Left lung (tissue), 10 donors: ENCODE measurements around the gene NDUFB5. TPM values are rescaled to one million over a fixed set of nuclear protein-coding genes. Genes with fewer than 3 reads are reported as not detected.

Experiments used
- ATAC-seq: fragments of 200-7000 bp; cut with Tn5 transposase; one replicate; pipeline ENCODE4 v1.9.1; 2020; ENCODE audit warnings: moderate library complexity
- DNase-seq, 4 donors: peaks; one replicate each; pipeline ENCODE4 v3.0.0-alpha.2; 2013 to 2020
- H3K27ac ChIP-seq, 2 donors: fragments of 200-600 bp; sonication (generic) in 1 of 2; one replicate each; pipeline versions ENCODE4 v1.5.0 to v1.8.0; 2020 to 2021
- H3K27me3 ChIP-seq, 2 donors: fragments of 200-600 bp; sonication (generic) in 1 of 2; one replicate each; pipeline versions ENCODE4 v1.5.0 to v1.8.0; 2020 to 2021
- H3K36me3 ChIP-seq, 2 donors: fragments of 200-600 bp; sonication (generic) in 1 of 2; one replicate each; pipeline versions ENCODE4 v1.5.0 to v1.8.0; 2020 to 2021
- H3K4me1 ChIP-seq, 2 donors: fragments of 200-600 bp; one replicate each; pipeline ENCODE4 v1.8.0; 2021
- H3K4me3 ChIP-seq, 2 donors: fragments of 200-600 bp; sonication (generic) in 1 of 2; one replicate each; pipeline versions ENCODE4 v1.5.0 to v1.8.0; 2020 to 2021; ENCODE audit warnings: mild to moderate bottlenecking in 1 of 2
- H3K9me3 ChIP-seq, 2 donors: fragments of 200-600 bp; sonication (generic) in 1 of 2; one replicate each; pipeline versions ENCODE4 v1.5.0 to v1.8.0; 2020 to 2021
- intact Hi-C, 2 donors: fragments of 100-400 bp; cut with DNase I; formaldehyde crosslinking; loops; one replicate each; pipeline versions ENCODE4 v1.11.2 to v1.14.2; 2022
- polyA plus RNA-seq, 6 donors: library from polyadenylated mRNA; unstranded; fragments of 120-200 nt; gene quantifications; one replicate each; pipeline ENCODE4 v1.2.1, GENCODE V29; 2013; ENCODE audit not compliant: insufficient read length in 6 of 6
- total RNA-seq, 2 donors: library from RNA; stranded (reverse); fragmentation: NEBNext Ultra II Directional; extraction: Animal tissue kit (Norgen Biotek cat#: 25700); gene quantifications; one replicate each; pipeline ENCODE4 v1.2.1, GENCODE V29; 2021
- TF ChIP-seq, protein P1 (sequence below), 2 donors: fragments of 200-600 bp; sonication (generic) in 1 of 2; IDR thresholded peaks; one replicate each; pipeline versions ENCODE4 v1.5.0 to v1.8.0; 2021; ENCODE audit warnings: antibody characterized with exemption in 2 of 2
- donor health status: DM: no; HTN: yes; CAD: no.
- donor health status: DM: no; HTN: no; CAD: no.

NDUFB5 gene
- total and polyA plus RNA-seq, 8 donors: 79.1 to 150 (median 133) TPM

DNA sequence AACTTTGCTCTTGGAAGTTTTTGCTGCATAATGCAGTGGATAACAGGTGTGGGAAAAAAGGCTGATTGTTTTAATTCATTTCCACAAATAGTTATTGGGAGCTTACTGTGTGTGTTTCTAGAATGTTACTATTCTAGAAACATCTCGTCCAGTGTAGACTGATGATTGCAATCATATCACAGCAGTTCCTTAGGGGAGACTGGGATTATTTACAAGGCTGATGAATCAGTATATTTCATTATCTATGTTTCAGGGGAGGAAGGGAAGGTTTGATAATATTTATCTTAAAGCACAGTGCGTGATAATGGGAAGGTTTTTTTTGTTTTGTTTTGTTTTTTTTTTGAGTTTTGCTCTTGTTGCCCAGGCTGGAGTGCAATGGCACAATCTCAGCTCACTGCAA is 50.6 kb downstream of the NDUFB5 start:
- ATAC-seq (no peak), DNase-seq (no peak)
- intact Hi-C loops: no loop called here
- Histone ChIP-seq H3K4me1 (peaks cover 0 to 14% of the 10 kb centered on the region in 2 donors), H3K9me3 (no peaks in the 10 kb centered on the region), H3K36me3 (no peaks in the 10 kb centered on the region), H3K27me3 (peaks cover 0 to 25% of the 10 kb centered on the region in 2 donors), H3K4me3 (no peak overlapping the region), H3K27ac (no peak overlapping the region)
- TF ChIP-seq, protein P1, sequence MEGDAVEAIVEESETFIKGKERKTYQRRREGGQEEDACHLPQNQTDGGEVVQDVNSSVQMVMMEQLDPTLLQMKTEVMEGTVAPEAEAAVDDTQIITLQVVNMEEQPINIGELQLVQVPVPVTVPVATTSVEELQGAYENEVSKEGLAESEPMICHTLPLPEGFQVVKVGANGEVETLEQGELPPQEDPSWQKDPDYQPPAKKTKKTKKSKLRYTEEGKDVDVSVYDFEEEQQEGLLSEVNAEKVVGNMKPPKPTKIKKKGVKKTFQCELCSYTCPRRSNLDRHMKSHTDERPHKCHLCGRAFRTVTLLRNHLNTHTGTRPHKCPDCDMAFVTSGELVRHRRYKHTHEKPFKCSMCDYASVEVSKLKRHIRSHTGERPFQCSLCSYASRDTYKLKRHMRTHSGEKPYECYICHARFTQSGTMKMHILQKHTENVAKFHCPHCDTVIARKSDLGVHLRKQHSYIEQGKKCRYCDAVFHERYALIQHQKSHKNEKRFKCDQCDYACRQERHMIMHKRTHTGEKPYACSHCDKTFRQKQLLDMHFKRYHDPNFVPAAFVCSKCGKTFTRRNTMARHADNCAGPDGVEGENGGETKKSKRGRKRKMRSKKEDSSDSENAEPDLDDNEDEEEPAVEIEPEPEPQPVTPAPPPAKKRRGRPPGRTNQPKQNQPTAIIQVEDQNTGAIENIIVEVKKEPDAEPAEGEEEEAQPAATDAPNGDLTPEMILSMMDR (IDR thresholded peaks at IDR 0.05): no peak

DNA sequence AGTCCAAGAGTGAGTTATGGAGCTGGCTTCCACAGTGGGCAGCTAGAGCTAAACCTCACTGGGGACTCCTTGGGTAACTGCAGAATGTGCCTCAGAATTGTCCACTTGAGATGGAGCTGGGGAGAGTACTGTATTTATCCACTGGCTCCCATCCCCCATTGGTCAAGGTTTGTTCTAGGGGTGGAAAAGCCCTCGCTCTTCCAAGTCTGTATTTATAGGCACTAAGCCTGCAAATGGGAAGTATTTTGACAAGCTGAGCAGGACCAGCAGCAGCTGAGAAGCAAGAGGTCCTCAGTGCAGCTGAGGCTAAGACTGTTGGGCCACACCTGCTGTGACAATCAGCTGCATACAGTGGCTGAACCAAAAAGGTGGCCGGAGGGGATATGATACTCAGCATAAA is 54.0 kb downstream of the NDUFB5 start:
- TF ChIP-seq, protein P1 (IDR thresholded peaks at IDR 0.05): no peak
- H3K27me3 ChIP-seq: peaks cover 0 to 7% of the 10 kb centered on the region in 2 donors
- H3K36me3 ChIP-seq: no peaks in the 10 kb centered on the region
- intact Hi-C loops: no loop called here
- H3K9me3 ChIP-seq: no peaks in the 10 kb centered on the region
- DNase-seq: no peak
- peaks cover 0 to 14% of the 10 kb centered on the region in 2 donors for H3K4me1 ChIP-seq
- no peak overlapping the region for H3K27ac ChIP-seq
- ATAC-seq: no peak
- no peak overlapping the region for H3K4me3 ChIP-seq

DNA sequence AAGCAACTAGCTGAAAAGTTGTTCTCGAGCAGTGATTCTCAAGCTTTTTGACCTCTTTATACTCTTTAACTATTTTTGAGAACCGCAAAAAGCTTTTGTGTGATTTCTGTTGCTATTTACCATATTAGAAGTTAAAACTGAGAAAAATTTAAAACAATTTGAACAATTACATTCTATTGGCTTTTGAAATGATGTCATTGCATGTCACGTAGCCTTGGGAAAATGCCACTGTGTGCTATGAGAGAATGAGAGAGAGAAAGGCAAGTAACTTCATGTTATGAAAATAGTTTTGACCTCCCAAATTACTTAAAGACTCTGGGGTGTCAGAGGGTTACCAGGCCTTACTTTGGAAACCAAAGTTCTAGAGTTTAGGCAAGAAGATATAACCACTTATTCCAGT is 56.3 kb downstream of the NDUFB5 start:
- TF ChIP-seq, protein P1 (IDR thresholded peaks at IDR 0.05): no peak
- intact Hi-C loops: no loop called here
- no peak overlapping the region for H3K27ac ChIP-seq
- DNase-seq (no peak), ATAC-seq (no peak)
- H3K4me3 ChIP-seq: no peak overlapping the region
- H3K9me3 ChIP-seq: no peaks in the 10 kb centered on the region
- H3K27me3 ChIP-seq: no peaks in the 10 kb centered on the region
- peaks cover 0 to 3% of the 10 kb centered on the region in 2 donors for H3K4me1 ChIP-seq
- no peaks in the 10 kb centered on the region for H3K36me3 ChIP-seq

DNA sequence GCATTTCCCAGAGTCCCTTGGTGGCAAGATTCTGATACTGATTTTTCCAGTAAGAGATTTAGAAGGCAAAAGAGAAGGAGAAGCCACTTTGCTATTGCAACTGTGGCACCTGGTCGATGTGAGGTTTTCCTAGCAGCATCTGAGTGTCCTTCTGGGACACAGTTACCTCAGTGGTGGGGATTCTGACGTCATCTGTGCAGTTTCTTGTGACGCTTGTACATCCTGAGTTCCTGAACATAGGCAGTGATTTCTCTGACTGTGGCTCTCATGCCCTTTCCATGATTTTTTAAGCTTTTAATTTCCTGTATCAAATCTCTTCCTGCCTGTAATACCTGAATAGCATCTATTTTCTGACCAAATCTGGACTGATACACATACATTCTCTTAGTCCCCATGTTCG is 57.2 kb downstream of the NDUFB5 start:
- Histone ChIP-seq H3K27ac (no peak overlapping the region), H3K4me3 (no peak overlapping the region), H3K4me1 (peaks cover 6 to 12% of the 10 kb centered on the region in 2 donors), H3K27me3 (no peaks in the 10 kb centered on the region), H3K9me3 (no peaks in the 10 kb centered on the region), H3K36me3 (no peaks in the 10 kb centered on the region)
- intact Hi-C loops: no loop called here
- ATAC-seq (no peak), DNase-seq (no peak)
- TF ChIP-seq, protein P1 (IDR thresholded peaks at IDR 0.05): no peak

DNA sequence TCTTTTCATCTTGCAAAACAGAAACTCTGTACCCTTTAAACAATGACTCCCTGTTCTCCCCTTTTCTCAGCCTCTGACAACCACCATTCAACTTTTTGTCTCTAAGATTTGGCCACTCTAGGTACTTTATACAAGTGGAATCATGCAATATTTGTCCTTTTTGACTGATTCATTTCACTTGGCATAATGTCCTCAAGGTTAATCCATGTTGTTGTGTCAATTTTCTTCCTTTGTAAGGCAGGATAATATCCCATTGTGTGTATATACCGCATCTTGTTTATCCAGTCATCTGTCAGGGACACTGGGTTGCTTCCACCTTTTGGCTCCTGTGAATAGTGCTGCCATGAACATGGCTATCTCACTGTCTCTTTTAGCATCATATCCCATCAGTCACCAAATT is 58.5 kb downstream of the NDUFB5 start:
- no peak overlapping the region for H3K27ac ChIP-seq
- no peaks in the 10 kb centered on the region for H3K9me3 ChIP-seq
- H3K4me3 ChIP-seq: no peak overlapping the region
- intact Hi-C loops: no loop called here
- ATAC-seq: no peak
- TF ChIP-seq, protein P1 (IDR thresholded peaks at IDR 0.05): no peak
- peaks cover 7 to 14% of the 10 kb centered on the region in 2 donors for H3K4me1 ChIP-seq
- no peaks in the 10 kb centered on the region for H3K27me3 ChIP-seq
- no peaks in the 10 kb centered on the region for H3K36me3 ChIP-seq
- no peak for DNase-seq
